ENCODE data around the gene CUL9.

Gene CUL9

GRCh38 chr6:43256670-43257366, 74.8 kb downstream of the CUL9 start:
- no peak for DNase-seq (ENCODE audit: low read depth)

- no peak for DNase-seq (ENCODE audit: low read depth)
Observed at GRCh38 chr6:43257367-43258145, 75.6 kb downstream of the CUL9 start.

- no peak for DNase-seq (ENCODE audit: low read depth)
Observed at GRCh38 chr6:43258180-43258579, 76.2 kb downstream of the CUL9 start.

GRCh38 chr6:43258807-43259686, 77.1 kb downstream of the CUL9 start:
- no peak for DNase-seq (ENCODE audit: low read depth)

- DNase-seq (ENCODE audit: low read depth), result no peak
Observed at GRCh38 chr6:43260791-43261190, 78.8 kb downstream of the CUL9 start.

- no peak for DNase-seq (ENCODE audit: low read depth)
Observed at GRCh38 chr6:43261198-43261597, 79.2 kb downstream of the CUL9 start.

GRCh38 chr6:43262000-43262779, 80.2 kb downstream of the CUL9 start:
- no peak for DNase-seq (ENCODE audit: low read depth)

GRCh38 chr6:43262780-43263313, 80.9 kb downstream of the CUL9 start:
- DNase-seq (ENCODE audit: low read depth), result no peak

GRCh38 chr6:43263314-43264178, 81.5 kb downstream of the CUL9 start:
- peak; percentile 49 for DNase-seq (ENCODE audit: low read depth)

GRCh38 chr6:43264599-43265145, 82.7 kb downstream of the CUL9 start:
- no peak for DNase-seq (ENCODE audit: low read depth)

GRCh38 chr6:43265564-43265963, 83.6 kb downstream of the CUL9 start:
- DNase-seq (ENCODE audit: low read depth), result no peak

- DNase-seq (ENCODE audit: low read depth), result no peak
Observed at GRCh38 chr6:43267619-43268354, 85.8 kb downstream of the CUL9 start.

GRCh38 chr6:43268355-43268700, 86.3 kb downstream of the CUL9 start:
- DNase-seq (ENCODE audit: low read depth), result no peak

GRCh38 chr6:43268782-43269272, 86.8 kb downstream of the CUL9 start:
- no peak for DNase-seq (ENCODE audit: low read depth)

GRCh38 chr6:43269273-43270007, 87.4 kb downstream of the CUL9 start:
- DNase-seq (ENCODE audit: low read depth), result no peak

- DNase-seq (ENCODE audit: low read depth), result no peak
Observed at GRCh38 chr6:43271103-43271815, 89.3 kb downstream of the CUL9 start.

- DNase-seq (ENCODE audit: low read depth), result no peak
Observed at GRCh38 chr6:43271944-43272343, 89.9 kb downstream of the CUL9 start.

- DNase-seq (ENCODE audit: low read depth), result no peak
Observed at GRCh38 chr6:43273707-43274106, 91.7 kb downstream of the CUL9 start.

Data from stromal cell of bone marrow (primary cell).